Cardiac fibroblast (primary cell): ENCODE data around the gene VGF.

Source experiments
- DNase-seq, 2 donors: peaks; one replicate each; pipeline versions ENCODE4 v3.0.0 to v3.0.0-alpha.2; 2010; ENCODE audit warnings: low read depth in 2 of 2
- H3K4me3 ChIP-seq, 2 donors: replicated peaks in 1 of 2; 1 replicate in 1 of 2; 2 replicates in 1 of 2; pipeline ENCODE4 v1.5.1; 2011; ENCODE audit warnings: low read depth in 2 of 2, low read length in 2 of 2, mild to moderate bottlenecking in 2 of 2, moderate library complexity in 1 of 2
- TF ChIP-seq, protein P1 (sequence below): IDR thresholded peaks from one replicate; pipeline ENCODE4 v1.5.1; 2011; ENCODE audit warnings: low read depth, mild to moderate bottlenecking, low read length, inconsistent platforms

The VGF gene

DNA sequence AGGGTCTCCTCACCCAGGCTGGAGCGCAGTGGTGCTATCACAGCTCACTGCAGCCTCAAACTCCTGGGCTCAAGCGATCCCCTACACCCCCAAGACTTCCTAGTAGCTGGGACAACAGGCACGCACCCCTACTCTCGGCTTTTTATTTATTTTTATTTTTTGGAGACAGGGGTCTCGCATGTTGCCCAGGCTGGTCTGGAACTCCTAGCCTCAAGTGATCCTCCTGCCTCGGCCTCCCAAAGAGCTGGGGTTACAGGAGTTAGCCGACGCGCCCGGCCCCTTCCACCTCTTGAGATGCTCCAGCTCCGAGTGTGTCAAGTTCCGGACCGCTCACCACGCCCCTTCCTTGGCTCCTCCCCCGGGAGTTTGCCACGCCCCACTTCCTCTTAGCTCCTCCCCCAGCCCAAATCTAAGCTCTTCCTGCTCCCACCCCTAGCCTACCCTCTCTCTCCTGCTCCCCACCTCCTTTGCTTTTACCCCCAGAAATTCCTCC is 8.4 kb upstream of the VGF start:
- H3K4me3 ChIP-seq, result peak overlapping the region in 1 of 2 donors; percentile 4
- peak; percentile 40 to 71 for DNase-seq
- TF ChIP-seq, protein P1, sequence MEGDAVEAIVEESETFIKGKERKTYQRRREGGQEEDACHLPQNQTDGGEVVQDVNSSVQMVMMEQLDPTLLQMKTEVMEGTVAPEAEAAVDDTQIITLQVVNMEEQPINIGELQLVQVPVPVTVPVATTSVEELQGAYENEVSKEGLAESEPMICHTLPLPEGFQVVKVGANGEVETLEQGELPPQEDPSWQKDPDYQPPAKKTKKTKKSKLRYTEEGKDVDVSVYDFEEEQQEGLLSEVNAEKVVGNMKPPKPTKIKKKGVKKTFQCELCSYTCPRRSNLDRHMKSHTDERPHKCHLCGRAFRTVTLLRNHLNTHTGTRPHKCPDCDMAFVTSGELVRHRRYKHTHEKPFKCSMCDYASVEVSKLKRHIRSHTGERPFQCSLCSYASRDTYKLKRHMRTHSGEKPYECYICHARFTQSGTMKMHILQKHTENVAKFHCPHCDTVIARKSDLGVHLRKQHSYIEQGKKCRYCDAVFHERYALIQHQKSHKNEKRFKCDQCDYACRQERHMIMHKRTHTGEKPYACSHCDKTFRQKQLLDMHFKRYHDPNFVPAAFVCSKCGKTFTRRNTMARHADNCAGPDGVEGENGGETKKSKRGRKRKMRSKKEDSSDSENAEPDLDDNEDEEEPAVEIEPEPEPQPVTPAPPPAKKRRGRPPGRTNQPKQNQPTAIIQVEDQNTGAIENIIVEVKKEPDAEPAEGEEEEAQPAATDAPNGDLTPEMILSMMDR, result no peak

DNA sequence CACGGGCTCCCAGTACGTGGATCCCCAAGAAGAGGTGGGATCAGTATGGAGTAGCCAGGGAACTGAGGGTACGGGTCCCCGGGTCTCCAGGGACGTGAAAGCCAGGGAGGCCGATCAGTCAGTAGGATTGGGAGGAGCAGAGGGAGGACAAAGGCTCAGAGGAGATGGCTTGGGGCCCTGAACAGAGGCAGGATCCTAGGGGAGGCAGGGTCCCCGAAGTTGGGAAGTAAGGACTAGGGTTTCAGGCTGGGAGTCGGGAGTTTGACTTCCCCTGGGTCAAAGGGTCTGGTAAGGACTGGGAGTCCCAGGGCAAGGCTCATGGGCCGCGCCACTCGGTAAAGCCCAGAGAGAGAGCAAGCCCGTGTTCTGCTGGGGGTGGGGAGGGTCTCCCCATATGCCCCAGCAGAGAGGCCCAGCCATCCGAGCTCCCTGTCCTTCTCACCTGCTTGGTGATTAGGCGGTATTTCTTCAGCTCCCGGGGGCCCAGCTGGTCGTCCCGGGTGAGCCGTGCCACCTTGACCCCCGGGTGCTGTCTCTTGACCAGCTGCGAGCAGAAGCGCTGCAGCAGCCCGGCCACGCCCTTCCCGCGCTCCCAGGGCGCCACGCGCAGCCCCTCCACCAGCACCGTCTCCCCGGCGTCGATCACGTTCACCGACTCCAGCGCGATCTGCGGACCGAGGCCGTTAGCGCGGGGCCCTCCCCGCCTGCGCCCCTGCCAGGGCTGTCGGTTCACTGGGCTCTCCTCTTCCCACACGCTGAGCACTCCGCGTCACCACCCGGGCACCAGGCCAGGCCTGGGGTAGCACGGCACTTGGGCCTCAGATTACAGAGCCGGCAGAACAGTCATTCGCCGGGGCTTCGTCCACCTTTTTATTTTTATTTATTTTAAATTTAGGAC is 7.7 kb upstream of the VGF start:
- peak overlapping the region in 1 of 2 donors; percentile 10 for H3K4me3 ChIP-seq
- peak; percentile 72 to 78 for DNase-seq
- TF ChIP-seq, protein P1, result no peak

DNA sequence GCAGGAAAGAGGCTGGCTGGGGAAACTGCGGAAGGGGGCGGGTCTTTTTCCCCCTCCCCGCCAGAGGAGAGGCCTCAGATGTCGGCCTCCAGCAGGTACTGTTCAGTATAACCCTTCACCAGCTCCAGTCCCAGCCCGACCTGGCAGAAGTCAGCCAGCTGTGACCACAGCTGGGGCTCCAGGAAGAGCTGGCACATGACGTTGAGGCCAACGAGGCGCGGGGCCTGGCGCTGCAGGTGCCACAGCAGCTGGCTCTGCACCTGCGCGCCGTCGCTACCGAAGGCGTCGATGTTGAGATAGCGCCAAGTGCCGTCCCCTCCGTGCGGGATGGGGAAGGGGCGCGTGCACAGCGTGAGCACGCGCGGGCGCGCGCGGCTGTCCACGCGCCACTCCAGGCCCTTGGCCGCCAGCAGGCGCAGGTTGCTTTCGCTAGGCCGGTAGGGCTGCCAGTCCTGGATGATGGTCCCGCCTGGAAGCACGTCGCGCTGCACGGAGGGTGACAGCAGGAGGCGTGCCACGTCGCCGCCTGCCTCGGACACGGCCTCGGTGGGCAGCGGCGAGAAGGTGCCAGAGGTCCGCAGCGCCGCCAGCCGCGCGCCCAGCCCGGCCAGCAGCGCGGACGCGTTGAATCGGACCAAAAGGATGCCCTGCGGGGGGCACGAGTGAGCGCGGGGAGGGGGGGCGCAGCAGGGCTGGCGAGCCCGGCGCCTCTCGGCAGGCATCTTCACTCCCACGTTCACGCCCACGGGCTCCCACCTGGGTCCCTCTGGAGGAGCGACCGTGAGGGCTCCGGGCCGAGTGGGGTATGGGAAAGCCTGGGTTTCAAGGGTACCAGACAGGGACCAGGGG is 6.9 kb upstream of the VGF start:
- TF ChIP-seq, protein P1, result no peak
- H3K4me3 ChIP-seq, result no peak overlapping the region
- no peak for DNase-seq

DNA sequence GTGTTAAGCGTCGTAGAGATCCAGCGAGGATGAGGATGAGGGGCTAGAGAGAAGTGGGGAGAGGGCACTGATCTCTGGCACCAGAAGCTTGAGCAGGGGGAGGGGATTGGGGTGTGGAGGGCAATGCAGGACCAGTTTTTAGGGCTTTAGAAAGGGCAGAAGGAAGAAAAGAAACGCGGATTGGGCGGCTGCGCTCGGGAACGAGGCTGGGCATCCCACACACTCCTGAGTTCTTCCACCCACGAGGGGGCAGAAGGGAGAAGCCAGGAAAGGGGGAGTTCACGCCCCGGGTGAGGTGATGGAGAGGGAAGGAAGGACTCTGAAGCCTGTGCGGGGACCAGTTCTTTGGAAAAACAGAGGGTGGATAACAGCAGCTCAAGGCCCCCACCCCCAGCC is 6.1 kb upstream of the VGF start:
- H3K4me3 ChIP-seq, result no peak overlapping the region
- TF ChIP-seq, protein P1, result peak; percentile 19

DNA sequence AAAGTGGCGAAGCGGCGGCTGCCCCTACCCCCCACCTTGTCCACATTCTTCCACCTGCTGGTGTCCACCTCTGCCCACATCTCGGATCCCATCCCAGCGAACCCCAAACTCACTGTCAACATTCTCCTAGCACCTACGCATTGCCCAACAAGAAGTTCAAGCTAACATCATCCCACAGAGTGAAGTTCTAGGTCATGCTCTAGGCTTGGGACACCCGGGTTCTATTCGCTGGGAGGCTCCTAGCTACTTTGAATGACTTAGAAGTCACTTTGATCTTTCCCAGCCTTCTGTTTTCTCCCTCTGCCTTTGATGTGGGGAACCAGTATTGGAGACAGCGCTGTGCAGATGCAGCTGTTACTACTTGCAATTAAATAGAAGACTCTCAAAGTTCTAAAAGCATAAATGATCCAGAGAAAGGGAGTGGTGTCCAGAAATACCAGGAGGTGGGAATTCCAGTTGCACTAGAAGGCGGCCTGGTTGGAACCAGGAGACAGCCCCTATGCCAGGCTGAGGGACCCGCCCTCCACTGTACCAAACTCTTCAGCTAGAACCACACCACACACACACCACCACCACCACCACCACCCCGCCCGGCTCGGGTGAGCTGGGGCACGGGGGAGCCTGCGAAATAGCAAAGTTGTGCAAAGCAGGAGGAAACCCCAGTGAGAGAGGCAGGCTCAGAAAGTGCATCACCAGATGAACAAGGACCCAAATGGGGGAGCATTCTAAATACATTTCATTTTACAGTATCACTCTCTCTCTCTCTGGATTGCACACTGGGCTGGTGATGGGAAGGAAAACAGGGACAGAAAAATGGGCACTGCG is 5.5 kb upstream of the VGF start:
- TF ChIP-seq, protein P1, result no peak
- H3K4me3 ChIP-seq, result no peak overlapping the region
- DNase-seq, result no peak

More for the DNA sequence above, 6.1 kb upstream of the VGF start:
- DNase-seq, result no peak

DNA sequence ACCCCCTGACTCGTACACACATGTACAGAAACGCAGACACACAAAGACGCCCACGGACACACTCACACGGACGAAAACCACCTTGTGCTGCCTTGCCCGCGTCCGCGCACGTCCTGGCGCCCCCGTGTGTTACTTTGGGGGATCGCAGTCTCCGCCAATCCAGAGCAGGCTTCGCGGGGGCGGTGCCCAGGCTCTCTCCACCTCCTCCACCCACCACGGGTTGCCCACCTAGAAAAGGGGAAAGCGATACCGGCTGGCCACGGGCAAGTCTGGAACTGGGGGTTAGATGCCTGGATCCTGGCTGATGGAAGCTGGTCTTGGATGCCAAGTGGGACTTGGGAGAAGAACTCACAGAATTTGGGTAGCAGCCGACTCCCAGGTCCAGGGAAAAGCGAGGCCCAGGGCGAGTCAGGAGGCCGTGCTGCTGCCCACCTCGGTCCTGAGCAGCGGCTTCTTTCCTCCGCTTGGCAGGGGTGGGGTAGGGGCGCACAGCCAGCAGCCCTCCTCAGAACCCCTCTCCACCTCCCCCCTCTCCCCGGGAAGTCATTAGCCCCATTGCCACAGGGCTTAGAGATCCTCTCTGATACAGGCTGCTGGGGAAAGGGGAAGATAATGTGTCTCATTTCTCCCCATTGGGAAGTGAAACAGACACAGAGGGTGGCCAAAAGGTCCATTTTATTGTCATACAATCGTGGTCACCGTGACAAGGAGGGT is 4.6 kb upstream of the VGF start:
- no peak overlapping the region for H3K4me3 ChIP-seq
- peak; percentile 65 to 69 for DNase-seq
- TF ChIP-seq, protein P1, result peak; percentile 95
